Activated T-helper 17 cell treated with anti-CD3 and anti-CD28 coated beads, Interleukin-2, amount 50 U/mL, for 72 hours (primary cell): Measurements from ENCODE around the gene KRTAP5-8. TPM values are rescaled to one million over a fixed set of nuclear protein-coding genes. Genes with fewer than 3 reads are reported as not detected.
"Not testable (repeated sequence)": the region's sequence is repeated elsewhere in the genome, so short reads cannot be mapped to it uniquely, and the experiment has no call there.

Experiments
- ATAC-seq: fragments of 150-1000 bp; cut with Tn5 transposase; replicated peaks from 2 replicates; pipeline ENCODE4 v1.10.0; 2021; ENCODE audit warnings: mild to moderate bottlenecking, moderate library complexity
- H3K27ac Mint-ChIP-seq: one replicate; pipeline ENCODE4 v1.8.0; 2022; ENCODE audit warnings: mixed read lengths
- H3K27me3 Mint-ChIP-seq: one replicate; pipeline ENCODE4 v1.8.0; 2022; ENCODE audit warnings: mixed read lengths
- H3K36me3 Mint-ChIP-seq: one replicate; pipeline ENCODE4 v1.8.0; 2022; ENCODE audit warnings: low read depth, mild to moderate bottlenecking, mixed read lengths
- H3K4me1 Mint-ChIP-seq: one replicate; pipeline ENCODE4 v1.8.0; 2022; ENCODE audit warnings: mixed read lengths
- H3K4me3 Mint-ChIP-seq: one replicate; pipeline ENCODE4 v1.8.0; 2022; ENCODE audit warnings: mild to moderate bottlenecking, mixed read lengths
- H3K9me3 Mint-ChIP-seq: one replicate; pipeline ENCODE4 v1.8.0; 2022; ENCODE audit warnings: mixed read lengths
- total RNA-seq, 2 donors: library from RNA; stranded (reverse); gene quantifications; one replicate each; pipeline ENCODE4 v1.2.3, GENCODE V29; 2022

Gene KRTAP5-8
- total RNA-seq, 2 donors from 2014 or later, result 0.50 TPM; not detected in 1

DNA sequence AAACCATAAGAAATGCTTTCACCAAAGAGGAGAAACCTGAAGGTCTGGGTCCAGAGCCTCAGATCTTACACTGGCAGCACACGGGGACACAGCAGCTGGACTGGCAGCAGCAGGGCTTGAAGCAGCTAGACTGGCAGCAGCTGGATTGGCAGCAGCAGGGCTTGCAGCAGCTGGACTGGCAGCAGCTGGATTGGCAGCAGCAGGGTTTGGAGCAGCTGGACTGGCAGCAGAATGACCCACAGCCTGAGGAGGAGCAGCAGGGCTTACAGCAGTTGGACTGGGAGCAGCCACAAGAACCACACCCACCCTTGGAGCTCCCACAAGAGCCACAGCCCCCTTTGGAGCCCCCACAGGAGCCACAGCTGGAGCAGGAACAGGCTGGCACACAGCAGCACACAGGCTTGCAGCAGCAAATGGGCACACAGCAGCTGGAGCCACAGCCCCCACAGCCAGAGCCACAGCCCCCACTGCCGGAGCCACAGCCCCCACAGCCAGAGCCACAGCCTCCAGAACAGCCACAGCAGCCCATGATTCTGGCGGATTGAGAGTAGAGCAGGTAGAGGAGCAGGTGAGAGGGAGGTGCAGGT, 44.6 kb downstream of the KRTAP5-8 start, which contains the start of gene KRTAP5-11:
Gene KRTAP5-11, minus strand, starts transcription at position 567 of the 587 bp plus-strand sequence. Its CDS starts 38 bp downstream, at position 529.
- no peaks in the 10 kb centered on the region for H3K36me3 Mint-ChIP-seq

DNA sequence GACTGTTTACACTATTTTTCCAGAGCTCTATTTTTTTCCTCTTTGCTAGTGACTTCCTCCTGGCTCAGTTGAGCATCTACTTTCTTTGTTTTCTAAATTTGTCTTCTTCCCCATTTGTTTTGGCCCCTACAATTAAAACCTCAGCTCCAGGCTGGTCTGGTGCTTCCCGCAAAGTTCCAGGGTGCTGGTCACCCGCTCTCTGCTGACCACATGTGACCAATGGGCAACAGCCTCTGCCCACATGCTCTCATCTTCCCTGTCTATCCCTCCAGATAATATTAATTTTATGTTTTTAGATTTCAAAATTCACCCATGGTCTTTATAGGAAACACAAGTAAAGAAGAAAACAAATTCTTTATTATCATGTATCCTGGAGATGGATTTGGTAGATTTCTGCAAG, 45.1 kb downstream of the KRTAP5-8 start:
- H3K27me3 Mint-ChIP-seq, result peaks cover 28% of the 10 kb centered on the region
- H3K9me3 Mint-ChIP-seq, H3K4me3 Mint-ChIP-seq, H3K36me3 Mint-ChIP-seq, H3K27ac Mint-ChIP-seq, ATAC-seq, H3K4me1 Mint-ChIP-seq: not testable (repeated sequence)

More for the DNA sequence above, 44.6 kb downstream of the KRTAP5-8 start, which contains the start of gene KRTAP5-11:
- H3K27me3 Mint-ChIP-seq, result peaks cover 28% of the 10 kb centered on the region
- no peak for ATAC-seq
- no peak within 1 kb of the TSS for H3K27ac Mint-ChIP-seq
- H3K4me3 Mint-ChIP-seq, result no peak within 1 kb of the TSS
- no peaks in the 10 kb centered on the region for H3K9me3 Mint-ChIP-seq
- peaks cover 3% of the 10 kb centered on the region for H3K4me1 Mint-ChIP-seq

- not testable (repeated sequence) for H3K4me3 Mint-ChIP-seq, H3K4me1 Mint-ChIP-seq, H3K9me3 Mint-ChIP-seq, H3K27ac Mint-ChIP-seq, ATAC-seq, H3K36me3 Mint-ChIP-seq
- H3K27me3 Mint-ChIP-seq, result peaks cover 23% of the 10 kb centered on the region
Observed at GRCh38 chr11:71585673-71586072, 47.8 kb downstream of the KRTAP5-8 start.

DNA sequence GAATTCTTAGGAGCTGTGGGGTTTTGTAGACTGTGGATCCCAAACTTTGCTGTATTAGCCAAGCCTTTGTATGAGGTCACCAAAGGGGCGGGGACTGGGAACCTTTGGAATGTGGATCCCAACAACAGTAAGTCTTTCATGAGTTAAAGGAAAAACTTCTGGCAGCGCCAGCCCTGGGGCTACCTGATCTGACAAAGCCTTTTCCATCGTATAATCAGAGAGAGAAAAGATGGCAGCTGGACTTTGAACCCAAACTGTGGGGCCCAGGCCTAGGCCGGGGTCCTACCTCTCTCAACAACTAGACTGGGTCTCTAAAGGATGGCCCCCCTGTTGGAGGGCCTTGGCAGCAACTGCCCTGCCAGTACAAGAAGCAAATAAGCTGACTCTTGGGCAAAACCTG, 50.5 kb downstream of the KRTAP5-8 start:
- H3K4me1 Mint-ChIP-seq, ATAC-seq, H3K36me3 Mint-ChIP-seq, H3K27ac Mint-ChIP-seq, H3K9me3 Mint-ChIP-seq, H3K4me3 Mint-ChIP-seq: not testable (repeated sequence)
- peaks cover 14% of the 10 kb centered on the region for H3K27me3 Mint-ChIP-seq

Other genes starting within 250 kb of the KRTAP5-8 start
- gene DHCR7, start 89.6 kb upstream of the KRTAP5-8 start, total RNA-seq, result 10 to 100 TPM; 38.8 to 67.1 TPM
- gene NADSYN1, start 84.8 kb upstream of the KRTAP5-8 start, total RNA-seq, result 100 to 1,000 TPM; 108 to 152 TPM
- gene KRTAP5-7, start 10.8 kb upstream of the KRTAP5-8 start, total RNA-seq, result under 1 TPM in 1 of 2 donors, not detected in 1; 0.17 TPM
- under 1 TPM in 1 of 2 donors, not detected in 1; 0.22 TPM for gene KRTAP5-9, start 10.4 kb downstream of the KRTAP5-8 start, total RNA-seq
- not detected for gene KRTAP5-10, start 27.5 kb downstream of the KRTAP5-8 start, total RNA-seq
- not detected for gene KRTAP5-11, start 44.9 kb downstream of the KRTAP5-8 start, total RNA-seq